ENCODE data around the gene BTBD10.

Gene BTBD10

DNA sequence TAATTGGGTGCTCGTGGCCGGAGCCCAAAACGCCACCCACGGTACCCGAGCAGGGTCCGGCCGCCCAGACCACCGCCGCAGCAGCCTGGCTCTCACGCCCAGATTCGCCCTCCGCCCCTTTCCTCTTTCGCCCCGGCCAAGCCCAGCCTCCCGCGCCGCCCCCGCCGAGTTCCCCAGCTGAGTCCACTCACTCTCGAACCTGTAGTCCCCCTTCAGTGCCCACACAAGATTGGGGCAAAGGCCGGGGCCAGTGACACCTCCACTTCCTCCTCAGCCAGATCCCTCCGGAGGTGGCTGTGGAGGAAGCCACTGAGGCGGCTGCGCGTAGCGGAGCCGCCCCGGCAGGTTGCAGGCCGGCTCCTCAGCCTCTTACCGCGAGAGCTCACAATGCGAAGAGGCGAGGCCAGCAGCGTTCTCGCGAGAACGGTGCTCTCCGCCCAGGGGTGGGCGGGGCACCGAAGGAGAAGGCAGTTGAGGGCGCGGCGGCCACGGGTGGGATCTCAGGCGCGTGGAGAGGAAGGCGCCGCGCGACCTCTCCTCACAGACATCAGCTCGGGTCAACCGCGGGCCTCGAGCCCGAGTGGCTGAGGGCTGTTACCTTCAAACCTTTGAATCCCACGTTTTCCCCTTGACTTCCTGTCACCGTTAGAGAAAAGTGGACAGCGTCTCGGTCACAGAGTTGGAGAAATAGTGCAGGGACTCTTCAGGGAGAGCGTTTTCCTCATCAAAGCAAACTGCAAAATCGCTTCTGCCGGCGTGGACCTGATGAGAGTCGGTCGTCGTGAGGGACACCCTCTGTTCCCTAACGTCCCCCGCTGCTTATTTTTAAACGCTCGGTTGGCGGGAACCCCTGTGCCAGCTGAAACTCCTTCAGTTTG lies at the start of gene BTBD10:
Gene BTBD10, minus strand, starts transcription at position 322 of the 878 bp plus-strand sequence. CDS start 18,098 bp downstream, outside the sequence.
- in situ Hi-C loops (cut with MboI; ENCODE audit: low sequenced_read_pairs) = no loop called here

DNA sequence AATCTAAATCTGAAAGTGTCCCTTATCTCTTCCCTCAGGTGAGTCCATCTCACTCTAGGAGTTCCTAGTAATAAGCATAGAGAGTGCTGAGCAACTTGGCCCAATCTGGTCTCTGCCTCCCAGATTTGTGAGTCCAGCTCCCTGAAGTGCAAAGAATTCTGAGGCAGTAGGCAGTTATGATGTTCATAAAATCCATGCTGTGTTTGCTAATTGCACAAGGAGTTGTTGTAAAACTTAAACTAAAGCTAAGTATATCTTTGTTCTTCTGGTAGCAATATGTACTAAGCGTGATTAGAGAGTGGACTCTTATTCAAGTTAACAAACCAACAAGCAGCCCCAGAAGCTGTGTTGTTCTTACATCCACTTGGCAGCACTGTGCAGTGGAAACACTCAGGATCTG lies 40.4 kb upstream of the BTBD10 start:
- in situ Hi-C loops (cut with MboI; ENCODE audit: low sequenced_read_pairs) = no loop called here

GRCh38 chr11:13502492-13502891 lies 39.5 kb upstream of the BTBD10 start:
- in situ Hi-C loops (cut with MboI; ENCODE audit: low sequenced_read_pairs) = no loop called here

GRCh38 chr11:13495929-13496328 lies 32.9 kb upstream of the BTBD10 start, which contains the start of gene PTH:
PTH (minus strand) TSS chr11:13495997; CDS start chr11:13492855, 3,142 bp downstream.
- in situ Hi-C loops (cut with MboI; ENCODE audit: low sequenced_read_pairs) = no loop called here

- in situ Hi-C loops (cut with MboI; ENCODE audit: low sequenced_read_pairs) = no loop called here
Measured at GRCh38 chr11:13494051-13494450, 31.0 kb upstream of the BTBD10 start.

- in situ Hi-C loops (cut with MboI; ENCODE audit: low sequenced_read_pairs) = no loop called here
Measured at GRCh38 chr11:13487661-13488030, 24.6 kb upstream of the BTBD10 start.

GRCh38 chr11:13486926-13487660 lies 24.1 kb upstream of the BTBD10 start:
- in situ Hi-C loops (cut with MboI; ENCODE audit: low sequenced_read_pairs) = no loop called here

DNA sequence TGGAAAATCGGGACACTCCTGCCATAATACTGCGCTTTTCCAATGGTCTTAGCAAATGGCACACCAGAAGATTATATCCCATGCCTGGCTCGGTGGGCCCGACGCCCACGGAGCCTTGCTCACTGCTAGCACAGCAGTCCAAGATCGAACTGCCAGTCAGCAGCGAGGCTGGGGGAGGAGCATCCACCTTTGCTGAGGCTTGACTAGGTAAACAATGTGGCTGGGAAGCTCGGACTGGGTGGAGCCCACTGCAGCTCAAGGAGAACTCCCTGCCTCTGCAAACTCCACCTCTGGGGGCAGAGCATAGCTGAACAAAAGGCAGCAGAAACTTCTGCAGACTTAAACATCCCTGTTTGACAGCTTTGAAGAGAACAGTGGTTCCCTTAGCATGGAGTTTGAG lies 17.2 kb upstream of the BTBD10 start:
- in situ Hi-C loops (cut with MboI; ENCODE audit: low sequenced_read_pairs) = no loop called here

DNA sequence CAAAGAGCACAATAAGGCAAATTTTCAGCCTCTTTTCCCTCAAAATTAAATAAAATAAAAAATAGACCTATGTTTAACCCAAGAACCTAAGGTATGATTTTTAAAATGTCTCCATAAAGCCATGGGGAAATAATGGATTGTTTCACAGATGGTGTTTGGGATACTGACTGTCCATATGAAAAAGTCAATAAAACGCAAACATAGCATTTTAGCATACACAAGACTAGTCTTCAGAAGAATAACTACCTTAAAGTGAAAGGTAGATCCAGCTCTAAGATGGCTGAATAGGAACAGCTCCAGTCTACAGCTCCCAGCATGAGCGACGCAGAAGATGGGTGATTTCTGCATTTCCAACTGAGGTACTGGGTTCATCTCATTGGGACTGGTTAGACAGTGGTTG lies 16.7 kb upstream of the BTBD10 start:
- in situ Hi-C loops (cut with MboI; ENCODE audit: low sequenced_read_pairs) = no loop called here

DNA sequence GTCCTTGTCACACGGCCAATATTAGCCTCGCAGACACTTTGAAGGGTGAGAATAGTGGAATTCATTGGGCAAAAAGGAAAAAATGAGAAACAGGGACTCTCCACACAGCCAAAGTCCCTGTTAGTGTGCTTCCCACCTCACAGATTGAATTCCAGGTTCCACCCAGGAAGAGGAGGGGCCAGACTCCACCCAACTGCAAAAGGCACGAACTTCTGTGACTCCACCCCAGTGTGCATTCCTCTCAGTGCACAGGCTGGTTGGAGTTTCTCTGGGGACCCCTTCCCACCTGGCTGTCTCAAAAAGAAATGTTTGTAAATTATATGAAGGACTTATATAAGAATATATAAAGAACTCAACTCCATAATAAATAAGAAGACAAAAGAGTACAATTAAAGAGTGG lies 12.1 kb upstream of the BTBD10 start:
- in situ Hi-C loops (cut with MboI; ENCODE audit: low sequenced_read_pairs) = no loop called here

- in situ Hi-C loops (cut with MboI; ENCODE audit: low sequenced_read_pairs) = no loop called here
Measured at GRCh38 chr11:13473013-13473722, 10.1 kb upstream of the BTBD10 start.

DNA sequence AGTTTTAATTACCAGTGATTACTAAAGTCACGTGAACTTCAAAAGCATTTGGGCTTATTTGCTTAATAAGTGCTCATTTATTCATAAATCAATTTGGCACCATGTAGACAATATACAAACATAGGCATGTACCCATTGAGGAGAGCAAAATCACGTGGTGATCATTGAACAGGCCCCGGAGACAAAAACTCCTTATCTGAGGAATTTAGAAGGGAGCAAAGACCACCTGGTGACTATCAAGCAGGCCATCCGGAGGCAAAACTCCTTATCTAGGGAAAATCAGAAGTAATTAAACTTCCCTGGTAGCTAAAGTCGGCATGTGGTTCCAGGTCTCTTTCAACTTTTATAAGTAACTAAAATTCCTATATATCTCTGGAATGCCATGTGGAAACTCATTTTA lies 5.7 kb upstream of the BTBD10 start:
- in situ Hi-C loops (cut with MboI; ENCODE audit: low sequenced_read_pairs) = no loop called here

DNA sequence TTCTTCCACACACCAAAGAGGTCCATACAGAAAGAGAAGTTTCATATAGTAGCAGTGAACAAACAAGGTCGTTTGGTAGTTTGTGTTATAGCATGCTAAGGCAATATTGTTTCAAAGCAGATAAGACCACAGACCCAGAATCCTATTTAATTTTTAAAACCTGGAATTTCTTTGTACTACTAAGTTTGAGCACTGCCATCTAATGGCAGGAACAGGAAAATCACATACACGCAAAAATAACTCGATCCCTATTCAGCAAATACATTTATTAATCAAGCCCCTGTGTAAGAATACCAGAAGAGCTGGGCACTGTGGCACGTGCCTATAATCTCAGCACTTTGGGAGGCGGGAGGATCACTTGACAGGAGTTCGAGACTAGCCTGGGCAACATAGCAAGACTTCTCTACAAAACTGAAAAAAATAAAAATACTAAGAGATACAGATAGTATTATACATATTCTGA lies 2.9 kb upstream of the BTBD10 start:
- in situ Hi-C loops (cut with MboI; ENCODE audit: low sequenced_read_pairs) = no loop called here

- in situ Hi-C loops (cut with MboI; ENCODE audit: low sequenced_read_pairs) = no loop called here
Measured at GRCh38 chr11:13463779-13464290, 813 bp upstream of the BTBD10 start.

DNA sequence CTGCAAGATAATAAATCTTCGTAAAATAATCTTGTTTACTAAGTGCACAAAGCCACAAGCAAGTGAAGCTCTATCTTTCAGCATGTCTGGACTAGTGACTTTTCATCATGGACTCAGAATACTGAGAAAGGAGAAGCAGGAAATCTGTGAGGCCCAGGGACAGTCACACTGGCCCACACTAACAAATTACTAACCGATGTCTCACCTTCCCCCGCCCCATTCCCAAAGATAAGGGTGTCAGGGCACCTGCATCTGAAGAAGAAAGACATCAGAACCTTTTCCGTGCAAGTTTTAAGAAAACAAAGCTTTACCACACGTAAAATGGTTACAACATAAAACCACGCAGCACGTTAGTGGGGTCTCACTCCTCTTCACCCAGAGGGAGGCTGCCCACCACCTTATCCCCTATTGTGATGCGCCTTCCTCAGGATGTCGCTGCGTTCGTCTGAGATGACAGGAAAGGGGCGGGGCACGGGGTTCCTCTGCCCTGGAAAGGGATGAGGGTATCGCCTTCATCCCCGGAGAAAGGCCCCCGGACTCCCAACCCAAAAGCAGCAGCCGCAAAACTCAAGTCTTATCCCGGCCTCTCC lies 616 bp downstream of the BTBD10 start:
- in situ Hi-C loops (cut with MboI; ENCODE audit: low sequenced_read_pairs) = no loop called here

GRCh38 chr11:13461291-13461690 lies 1.7 kb downstream of the BTBD10 start:
- in situ Hi-C loops (cut with MboI; ENCODE audit: low sequenced_read_pairs) = no loop called here

DNA sequence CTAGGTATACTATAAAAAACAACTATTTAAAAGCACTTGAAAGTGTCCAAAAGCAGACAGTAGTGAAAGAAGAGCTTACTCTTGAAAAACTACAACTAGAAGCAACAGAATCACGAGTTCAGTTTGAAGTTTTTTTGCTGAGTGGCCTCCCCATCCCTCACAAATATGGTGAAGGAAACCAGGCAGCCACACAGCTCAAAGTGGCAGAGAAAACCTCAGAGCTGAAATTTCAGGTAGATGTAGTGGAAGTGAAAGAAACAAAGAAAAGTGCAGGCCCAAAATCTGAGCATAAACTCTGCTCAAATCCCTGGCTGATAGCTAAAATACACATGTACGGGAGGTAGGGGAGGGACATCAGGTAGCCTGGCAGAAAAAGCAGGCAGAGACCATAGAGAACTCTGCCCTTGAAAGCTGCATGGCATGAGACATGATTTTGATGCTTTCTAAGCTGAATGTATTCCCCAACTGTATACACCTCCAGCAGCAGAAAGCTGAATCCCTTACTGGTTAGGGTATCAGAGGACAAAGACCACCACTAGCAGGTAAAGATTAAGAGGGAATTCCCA lies 12.1 kb downstream of the BTBD10 start:
- in situ Hi-C loops (cut with MboI; ENCODE audit: low sequenced_read_pairs) = no loop called here

GRCh38 chr11:13449522-13449921 lies 13.5 kb downstream of the BTBD10 start:
- in situ Hi-C loops (cut with MboI; ENCODE audit: low sequenced_read_pairs) = no loop called here

- in situ Hi-C loops (cut with MboI; ENCODE audit: low sequenced_read_pairs) = no loop called here
Measured at GRCh38 chr11:13448876-13449275, 14.1 kb downstream of the BTBD10 start.

DNA sequence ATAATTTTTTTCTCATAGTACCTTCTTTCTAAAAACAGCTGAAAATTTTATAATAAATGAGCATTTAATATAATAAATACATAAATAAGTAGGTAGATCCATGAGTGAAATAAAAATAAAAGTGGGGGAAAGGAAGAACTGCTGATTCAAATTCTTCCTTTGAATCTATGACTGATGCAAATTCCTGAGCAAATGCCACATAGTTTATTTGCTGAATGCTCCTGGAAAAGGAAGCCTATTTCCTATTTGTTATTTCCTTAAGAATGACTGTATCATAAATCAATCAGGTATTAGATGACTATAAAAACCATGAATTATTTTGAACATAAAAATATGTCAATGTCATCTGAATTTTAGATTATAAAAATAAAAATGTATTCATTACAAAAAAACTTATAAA lies 16.6 kb downstream of the BTBD10 start:
- in situ Hi-C loops (cut with MboI; ENCODE audit: low sequenced_read_pairs) = no loop called here

Data from hTERT RPE-1 (cell line).